Measurements from ENCODE around the gene HECA.

DNA sequence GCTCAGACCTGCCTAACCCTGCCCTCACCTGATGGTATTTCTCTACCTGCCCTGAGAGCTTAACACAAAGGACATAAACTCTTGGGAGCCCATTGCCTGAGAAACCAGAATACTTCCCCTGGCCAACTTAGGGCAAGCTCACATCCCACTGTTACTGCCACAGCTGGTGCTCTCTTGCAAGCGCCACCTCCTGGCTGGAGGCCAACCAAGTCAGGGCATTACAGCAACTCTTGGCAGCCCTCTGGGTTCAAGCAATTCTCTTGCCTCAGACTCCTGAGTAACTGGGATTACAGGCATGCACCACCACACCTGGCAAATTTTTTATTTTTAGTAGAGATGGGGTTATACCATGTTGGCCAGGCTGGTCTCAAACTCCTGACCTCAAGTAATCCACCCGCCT is 70.1 kb downstream of the HECA start:
- TF ChIP-seq GATA2 (IDR thresholded peaks at IDR 0.05; ENCODE audit: low read depth, low read length) (no peak), GATA3 (IDR thresholded peaks at IDR 0.05; ENCODE audit: low read depth, low read length) (no peak)

Data from SH-SY5Y (cell line).